NCI-H1417 (cell line): ENCODE results near the gene ACTG2.
A peak's percentile ranks its signal among the peaks of the same experiment; 100 is the strongest.
"Not testable (repeated sequence)": the region's sequence is repeated elsewhere in the genome, so short reads cannot be mapped to it uniquely, and the experiment has no call there.

Experiments
- DNase-seq, 3 experiments: peaks; one replicate each; lab custom pipeline; 2025; lab: John Stamatoyannopoulos, UW

ACTG2 gene

DNA sequence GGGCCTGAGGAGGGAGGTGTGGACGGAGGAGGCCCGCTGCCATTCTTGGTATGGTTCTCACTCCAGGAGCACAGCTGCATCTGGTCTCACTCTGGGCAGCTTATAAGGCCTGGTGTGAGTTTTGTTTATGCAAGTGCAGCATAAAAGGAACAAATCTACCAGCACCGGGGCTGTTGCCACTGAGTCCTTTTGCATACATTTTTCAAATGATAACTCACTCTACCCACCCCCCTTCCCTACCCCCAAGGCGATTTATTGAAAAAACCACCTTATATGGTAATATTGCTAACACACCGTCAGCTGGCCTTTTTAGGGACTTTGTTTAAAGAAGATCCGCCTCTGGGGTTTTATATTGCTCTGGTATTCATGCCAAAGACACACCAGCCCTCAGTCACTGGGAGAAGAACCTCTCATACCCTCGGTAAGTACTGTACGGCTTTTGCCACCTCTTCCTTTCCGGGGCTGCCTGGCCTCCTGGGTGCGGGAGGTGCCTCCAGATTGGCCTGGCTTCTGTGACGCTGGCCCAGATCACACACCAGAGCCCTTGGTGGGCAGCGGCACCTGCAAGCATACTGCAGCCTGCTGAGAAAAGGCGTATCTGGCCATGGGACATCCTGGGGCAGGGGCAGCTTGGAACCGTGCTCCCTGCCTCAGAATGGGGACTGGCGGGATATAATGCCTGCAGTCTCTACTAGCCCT is at the start of gene ACTG2:
ACTG2 (plus strand) TSS at position 378 of the 699 bp plus-strand sequence. CDS start 8,304 bp downstream, outside the sequence.
- no peak for DNase-seq

DNA sequence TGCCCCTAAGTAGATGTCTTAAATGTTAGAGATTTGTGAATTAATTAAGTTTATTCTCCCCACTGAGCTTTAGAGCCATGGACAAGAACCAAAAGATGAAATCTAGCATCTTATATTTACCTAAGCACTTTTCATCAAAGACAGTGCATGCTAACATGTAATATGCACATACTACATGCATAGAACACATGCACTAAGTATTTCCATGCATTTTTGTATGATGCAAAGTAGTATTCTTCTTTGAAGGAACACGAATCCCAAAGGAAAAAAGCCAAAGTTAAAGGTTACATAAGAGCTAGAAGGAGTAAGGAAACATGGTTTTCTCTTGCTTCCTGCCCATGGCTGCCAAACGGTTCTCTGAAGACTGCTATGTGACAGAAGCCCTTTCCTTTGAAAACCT is 48.7 kb upstream of the ACTG2 start:
- no peak for DNase-seq

DNA sequence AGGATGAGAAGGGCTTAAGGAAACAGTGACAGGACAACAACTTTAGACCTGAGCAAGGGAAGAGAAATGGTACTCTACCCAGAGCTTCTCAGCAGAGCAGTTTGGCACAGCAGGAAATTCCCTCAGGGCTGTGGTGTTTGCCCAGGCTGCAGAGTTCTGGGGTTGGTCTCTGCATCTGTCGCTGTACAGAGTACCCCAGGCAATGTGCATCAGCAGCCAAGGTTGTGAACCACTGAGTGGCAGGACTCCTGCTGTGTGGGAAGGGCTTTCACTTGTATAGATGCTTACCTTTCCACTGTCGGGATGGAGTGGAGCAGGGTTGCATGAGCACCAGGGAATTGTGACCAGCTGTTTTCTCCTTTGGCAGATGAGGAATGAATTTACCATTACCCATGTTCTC is 42.8 kb upstream of the ACTG2 start:
- peak; percentile 46 to 92 (median 79) for DNase-seq

DNA sequence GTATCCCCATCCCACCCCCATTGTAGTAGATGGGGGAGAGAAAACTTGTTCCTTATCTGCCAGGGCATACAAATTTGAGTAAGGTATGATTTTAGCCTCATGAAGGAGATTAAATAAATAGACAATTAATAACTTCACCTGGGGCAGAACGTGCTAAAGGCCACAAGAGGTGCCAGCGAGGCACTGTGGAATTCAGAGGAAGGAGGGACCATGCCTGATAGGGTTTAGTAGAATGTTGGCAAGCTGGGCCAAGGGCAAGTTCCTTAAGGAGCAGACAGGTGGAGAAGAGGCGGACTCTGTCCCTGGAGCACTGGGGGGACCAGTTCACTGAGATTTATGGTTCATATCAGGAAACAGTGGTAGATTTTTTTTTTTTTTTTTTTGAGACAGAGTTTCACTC is 41.5 kb upstream of the ACTG2 start:
- DNase-seq = peak in 1 of 3 experiments; percentile 17

DNA sequence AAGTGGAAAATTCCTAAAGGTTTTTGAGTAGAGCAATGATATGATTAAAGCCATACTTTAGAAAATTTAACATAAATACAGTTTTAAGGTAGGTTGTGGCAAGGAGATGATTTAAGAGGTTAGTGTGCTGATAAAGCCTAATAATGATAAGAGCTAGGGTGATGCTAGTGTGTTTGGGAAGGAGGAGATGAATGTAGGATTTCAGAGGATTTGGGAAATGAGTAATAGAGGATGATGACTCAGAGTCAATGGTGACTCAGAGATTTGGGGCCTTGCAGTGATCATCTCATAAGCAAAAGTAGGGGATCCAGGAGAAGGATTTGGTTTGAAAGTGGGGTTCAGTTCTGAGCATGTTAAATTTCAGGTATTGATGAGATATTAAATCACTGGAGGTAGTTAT is 40.8 kb upstream of the ACTG2 start:
- DNase-seq = no peak

DNA sequence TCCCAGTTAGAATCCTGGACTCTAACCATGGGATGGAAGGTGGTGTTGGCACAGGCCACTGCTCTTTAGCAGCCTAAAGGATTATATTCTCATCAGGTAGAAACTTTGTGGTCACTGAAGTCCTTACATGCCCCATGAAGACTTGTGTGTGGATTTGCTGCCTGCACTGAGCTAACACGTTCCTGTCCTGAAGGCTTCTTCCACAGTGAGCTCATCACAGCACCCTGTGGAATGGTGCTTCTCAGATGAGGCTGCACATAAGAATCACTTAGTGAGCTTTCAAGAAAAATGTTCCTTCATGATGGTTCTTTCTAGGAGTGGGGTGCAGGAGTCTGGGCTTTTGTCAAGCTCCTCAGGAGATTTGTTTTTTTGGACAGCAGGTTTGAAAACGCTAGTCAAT is 37.3 kb upstream of the ACTG2 start:
- no peak for DNase-seq

DNA sequence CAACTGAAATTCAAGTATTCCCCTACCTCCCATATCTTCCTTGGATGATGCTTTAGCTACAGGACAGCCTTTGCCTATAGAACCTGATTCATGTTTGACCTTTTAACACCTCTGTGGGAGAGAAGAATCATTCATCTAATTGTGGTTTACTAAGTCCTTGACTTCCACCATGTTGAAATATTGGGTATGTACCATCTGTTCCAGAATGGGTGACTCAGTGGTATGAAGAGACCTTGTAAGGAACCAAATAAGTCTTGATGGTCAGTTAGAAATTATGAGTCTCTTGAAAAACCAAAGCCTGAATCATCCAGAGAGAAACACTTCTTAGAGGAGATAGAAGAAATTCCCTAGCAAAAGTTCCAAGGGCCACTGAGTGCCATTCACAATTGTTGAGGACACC is 36.6 kb upstream of the ACTG2 start:
- DNase-seq = no peak

DNA sequence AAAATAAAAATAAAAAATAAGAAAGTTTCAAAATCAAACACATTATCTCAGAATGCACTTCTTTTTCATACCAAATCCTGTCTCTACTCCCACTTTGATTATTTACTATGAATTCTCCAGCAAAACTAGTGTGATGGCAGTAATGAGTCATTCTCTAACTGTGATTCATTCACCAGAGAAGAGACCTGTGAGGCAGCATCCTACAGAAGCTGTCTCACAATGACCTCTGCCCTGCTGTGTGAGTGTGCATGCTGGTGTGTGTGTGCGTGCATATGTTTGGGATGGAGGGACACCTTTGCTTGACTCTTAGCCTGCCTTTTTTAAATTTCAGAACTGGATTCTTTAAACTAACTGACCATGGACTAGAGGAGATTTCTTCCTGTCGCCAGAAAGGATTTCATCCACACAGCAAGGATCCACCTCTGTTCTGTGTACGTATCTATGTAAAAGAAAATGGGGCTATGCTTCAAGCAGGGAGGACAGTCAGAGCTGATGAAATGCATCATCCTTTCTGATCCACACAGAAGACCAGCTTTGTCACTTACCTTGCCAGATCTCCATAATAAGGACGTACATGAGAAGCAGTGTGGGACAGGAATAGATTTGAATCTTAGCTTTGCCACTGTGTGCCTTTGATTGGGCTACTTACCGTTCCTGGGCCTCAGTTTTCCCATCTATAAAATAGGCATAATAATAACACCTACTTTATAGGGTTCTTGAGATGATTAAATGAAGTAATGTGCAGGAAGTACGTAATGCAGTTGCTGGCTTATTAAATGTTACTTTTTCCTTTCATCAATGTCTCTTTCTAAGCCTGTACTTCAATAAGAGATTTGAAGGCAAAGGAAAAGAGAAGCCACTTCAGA is 32.9 kb upstream of the ACTG2 start:
- no peak for DNase-seq

DNA sequence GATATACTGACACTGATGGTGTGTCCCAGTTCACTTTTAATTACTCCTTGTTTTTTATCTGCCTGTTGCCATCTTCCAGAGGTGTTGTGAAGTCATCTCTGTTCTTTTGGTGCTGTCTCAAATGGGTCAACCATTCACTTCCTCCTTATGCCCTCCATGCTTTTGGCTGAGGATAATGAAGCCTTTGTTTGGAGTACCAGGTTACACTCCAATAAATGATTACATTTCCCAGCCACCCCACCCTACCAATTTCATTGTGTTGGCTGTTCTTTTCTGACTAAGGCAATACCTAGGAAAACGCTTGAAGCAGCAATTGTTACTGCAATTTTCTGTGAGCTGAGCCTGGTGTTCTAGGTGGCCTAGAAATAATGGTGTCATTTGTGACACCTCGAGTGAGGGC is 29.8 kb upstream of the ACTG2 start:
- DNase-seq = no peak

DNA sequence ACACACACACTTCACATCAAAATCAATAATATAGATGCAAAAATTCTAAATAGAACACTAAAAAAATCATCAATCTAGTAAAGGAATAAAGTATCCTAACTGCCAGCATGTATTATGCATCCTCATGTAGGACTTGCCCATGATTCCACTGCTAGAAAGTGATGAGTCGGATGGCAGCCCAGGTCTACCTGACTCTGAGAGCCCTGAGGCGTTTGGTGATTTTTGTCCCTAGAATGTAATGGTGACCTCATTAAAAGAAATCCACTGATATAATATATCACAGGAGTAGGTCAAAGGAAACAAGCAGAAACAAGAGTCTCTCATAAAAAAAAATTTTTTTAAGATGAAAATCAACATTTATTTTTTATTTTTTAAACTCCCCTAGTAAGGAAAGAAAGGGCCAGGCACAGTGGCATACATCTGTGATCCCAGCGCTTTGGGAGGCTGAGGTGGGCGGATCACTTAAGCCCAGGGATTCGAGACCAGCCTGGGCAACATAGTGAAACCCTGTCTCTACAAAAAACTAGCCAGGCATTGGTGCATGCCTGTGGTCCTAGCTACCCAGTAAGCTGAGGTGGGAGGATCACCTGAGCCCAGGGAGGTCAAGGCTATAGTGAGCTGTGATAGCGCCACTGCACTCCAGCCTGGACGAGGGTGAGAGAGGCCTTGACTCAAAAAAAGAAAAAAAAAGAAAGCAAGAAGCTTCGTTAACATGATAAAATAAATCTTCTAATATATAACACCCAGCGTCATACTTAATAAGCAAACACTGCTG is 24.4 kb upstream of the ACTG2 start:
- DNase-seq = no peak

DNA sequence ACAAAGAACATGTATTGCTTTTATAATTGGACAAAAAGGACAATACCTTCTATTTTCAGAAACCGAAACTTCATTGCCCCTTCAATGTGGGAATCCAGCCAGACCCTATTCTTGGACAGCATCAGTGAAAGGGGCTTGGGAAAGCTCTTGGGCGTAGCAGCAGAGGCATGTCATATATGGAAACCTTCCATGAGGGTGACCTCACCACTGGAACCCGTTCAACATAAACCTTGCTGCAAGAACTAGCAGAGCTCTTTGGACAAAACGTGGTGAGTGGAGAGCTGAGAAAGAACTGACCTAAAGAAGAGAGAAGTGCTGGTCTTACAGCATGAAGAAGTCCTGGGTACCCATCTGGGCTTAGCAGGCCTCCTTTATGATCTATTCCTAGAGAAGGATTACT is 22.7 kb upstream of the ACTG2 start:
- DNase-seq = no peak

DNA sequence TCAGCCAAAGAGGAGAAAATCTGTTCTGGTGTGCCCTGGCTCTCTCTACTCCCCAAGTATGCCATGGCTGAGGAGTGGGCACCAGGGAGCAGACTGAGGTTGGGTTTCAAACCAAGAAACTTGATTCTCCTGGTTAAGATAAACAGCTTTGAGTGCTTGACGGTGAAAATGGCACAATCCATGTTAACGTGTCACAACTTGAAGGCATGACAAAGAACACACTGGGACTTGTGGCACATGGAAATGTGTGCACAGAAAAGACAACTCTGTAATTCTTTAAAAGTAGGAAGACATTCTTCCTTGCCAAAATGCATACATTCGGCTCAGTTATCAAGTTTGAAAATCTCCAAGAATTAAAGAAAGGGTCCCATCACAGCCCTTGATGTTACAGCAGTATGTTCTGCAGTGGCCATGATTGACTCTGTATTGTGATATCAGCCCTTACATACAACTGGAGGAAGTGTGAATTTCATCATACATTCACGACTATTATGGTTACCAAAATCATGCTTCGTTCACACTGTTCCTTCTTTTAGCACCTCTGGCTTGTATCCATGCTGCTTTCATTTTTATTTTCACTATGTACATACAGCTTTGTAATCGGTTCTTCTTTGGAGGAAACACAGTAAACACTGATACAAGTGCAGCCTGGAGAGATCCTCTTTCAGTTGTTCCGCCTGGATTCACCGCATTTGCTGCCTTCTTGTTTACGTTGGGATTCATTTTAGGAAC is 15.6 kb upstream of the ACTG2 start:
- DNase-seq = peak in 1 of 3 experiments; percentile 45

DNA sequence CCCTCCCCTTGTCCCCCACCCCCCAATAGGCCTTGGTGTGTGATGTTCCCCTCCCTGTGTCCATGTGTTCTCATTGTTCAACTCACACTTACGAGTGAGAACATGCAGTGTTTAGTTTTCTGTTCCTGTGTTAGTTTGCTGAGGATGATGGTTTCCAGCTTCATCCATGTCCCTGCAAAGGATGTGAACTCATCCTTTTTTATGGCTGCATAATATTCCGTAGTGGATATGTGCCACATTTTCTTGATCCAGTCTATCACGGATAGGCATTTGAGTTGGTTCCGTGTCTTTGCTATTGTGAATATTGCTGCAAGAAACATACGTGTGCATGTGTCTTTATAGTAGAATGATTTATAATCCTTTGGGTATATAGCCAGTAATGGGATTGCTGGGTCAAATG is 14.8 kb upstream of the ACTG2 start:
- DNase-seq = not testable (repeated sequence)

DNA sequence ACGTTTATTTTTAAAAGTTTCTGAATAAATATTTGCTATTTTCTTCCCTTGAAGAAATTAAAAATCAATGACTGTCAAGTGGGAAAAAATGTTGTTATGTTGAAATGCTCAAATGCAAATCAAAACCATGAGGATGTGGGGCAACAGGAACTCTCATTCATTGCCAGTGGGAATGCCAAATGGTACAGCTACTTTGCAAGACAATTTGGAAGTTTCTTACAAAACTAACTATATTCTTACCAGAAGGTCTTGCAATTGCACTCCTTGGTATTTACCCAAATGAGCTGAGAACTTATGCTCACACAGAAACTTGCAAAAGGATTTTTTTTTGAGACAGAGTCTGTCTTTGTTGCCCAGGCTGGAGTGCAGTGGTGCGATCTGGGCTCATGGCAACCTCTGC is 7.4 kb upstream of the ACTG2 start:
- DNase-seq = no peak

DNA sequence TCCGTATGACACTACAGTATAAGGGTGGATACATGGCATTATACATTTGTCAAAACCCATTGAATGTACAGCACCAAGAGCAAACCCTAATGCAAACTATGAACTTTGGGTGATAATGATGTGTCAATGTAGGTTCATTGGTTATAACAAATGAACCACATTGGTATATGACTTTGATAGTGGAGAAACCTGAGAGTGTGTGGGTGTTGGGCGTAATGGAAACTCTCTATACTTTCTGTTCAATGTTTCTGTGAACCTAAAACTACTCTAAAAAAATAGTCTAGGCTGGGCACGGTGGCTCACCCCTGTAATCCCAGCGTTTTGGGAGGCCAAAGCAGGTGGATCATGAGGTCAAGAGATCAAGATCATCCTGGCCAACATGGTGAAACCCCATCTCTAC is 6.5 kb upstream of the ACTG2 start:
- no peak for DNase-seq

DNA sequence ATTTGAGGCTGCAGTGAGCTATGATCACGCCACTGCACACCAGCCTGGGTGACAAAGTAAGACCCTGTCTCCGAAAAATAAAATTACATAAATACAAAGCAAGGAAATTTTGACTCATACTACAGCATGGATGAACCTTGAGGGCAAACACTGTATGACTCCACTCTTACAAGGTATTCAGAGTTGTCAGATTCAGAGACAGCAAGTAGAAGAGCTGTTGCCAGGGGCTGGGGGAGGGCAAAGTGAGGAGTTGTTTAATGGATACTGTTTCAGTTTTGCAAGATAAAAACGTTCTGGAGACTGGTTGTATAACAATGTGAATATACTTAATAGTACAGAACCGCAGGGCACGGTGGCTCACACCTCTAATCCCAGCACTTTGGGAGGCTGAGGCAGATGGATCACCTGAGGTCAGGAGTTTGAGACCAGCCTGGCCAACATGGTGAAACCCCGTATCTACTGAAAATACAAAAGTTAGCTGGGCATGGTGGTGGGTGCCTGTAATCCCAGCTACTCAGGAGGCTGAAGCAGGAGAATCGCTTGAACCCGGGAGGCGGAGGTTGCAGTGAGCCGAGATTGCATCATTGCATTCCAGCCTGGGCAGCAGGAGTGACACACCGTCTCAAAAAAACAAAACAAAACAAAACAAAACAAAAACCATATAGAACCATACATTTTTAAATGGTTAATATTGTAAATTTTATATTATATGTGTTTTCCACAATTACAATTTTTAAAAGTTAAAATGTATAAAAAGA is 5.0 kb upstream of the ACTG2 start:
- DNase-seq = not testable (repeated sequence)

DNA sequence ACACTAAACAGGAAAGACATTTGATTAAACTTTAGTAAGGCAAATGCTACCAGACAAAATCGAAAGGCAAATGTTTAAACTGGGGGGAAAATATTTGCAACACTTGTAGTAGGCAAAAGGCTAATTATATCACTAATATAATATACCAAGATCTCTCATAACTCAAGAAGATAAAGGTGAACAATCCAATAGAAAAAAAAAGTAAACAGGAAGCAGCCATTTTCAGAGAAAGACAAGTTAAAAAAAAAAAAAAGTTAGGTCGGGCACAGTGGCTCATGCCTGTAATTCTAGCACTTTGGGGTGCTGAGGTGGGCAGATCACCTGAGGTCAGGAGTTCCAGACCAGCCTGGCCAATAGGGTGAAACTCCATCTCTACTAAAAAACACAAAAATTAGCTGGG is 4.4 kb upstream of the ACTG2 start:
- DNase-seq = no peak

DNA sequence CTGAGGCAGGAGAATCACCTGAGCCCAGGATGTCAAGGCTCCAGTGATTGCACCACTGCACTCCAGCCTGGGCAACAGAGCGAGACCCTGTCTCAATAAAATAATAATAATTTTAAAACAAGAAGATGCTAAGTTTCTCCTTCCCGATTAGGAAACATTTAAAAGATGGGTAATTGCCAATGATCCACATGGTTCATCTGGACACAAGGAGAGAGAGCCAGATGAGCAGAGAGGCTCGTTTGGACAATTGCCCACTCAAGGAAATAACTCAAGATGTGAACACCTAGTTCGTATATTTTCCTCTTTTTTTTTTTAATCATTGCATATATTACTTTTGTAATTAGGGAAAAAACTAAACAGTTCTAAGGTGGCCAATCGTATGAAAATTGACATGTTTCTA is 3.6 kb upstream of the ACTG2 start:
- no peak for DNase-seq

DNA sequence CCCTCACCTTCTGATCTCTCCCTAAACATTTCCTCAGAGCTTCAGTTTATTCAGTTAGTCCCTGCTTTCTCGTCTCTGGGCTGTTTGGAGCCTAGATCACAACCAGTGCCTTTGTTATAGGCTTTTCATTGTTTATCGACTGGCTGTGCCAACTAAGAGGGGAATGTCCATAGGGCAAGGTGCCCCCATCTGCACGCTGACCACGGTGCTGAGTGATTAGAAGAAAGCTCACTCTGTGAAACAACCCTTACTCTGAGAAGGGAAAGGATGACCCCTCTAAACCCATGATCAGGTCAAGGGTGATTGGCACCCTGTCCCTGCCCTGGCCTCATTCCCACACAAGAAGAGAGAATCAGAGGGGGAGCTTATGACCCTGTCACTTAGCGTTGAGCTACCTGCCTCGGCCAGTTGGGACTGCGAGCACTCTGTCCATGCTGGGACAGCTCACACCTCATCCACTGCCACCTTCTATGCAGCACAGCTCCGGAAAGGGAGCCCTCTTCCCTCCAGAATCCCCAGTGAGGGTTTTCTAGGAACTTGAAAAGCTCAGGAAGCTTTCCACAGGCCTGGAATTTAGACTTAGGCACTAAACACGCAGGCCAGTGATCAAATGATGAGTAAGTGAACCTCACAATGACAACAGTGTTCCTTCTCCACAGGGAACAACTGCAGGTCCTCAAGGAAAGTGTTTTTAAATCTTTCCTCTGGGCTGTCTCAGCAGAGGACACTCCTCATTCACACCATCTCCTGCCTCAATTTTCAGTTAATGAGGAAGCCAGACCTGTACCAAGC is 2.3 kb upstream of the ACTG2 start:
- DNase-seq = no peak

DNA sequence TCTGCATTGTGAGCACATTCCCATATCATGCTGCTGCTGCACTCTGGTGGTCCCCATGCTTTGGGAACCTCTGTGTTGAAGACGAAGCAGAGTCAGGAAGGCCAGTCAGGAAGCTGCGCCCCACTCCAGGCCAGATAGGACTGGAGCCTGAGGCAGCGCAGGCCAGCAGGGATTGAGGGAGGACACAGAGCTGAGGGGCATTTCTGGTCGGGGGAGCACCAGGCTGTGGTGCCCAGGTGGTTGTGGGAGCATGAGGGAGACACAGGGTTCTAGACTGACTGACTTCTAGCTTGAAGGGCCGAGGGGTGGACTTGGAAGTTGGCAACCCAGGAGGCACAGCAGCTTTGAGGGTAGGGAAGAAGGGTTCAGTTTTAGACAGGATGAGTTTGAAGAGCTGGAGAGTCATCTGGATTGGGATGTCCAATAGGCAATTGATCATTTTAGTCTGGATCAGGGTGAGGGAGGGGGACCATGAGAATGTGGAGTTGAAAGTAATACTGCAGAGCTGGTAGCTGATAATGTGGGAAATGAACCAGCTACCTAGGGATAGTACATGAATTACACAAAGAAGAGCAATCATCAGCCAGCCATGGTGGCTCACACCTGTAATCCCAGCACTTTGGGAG is 1.4 kb upstream of the ACTG2 start:
- no peak for DNase-seq
